Hepatocyte (in vitro differentiated cells): Measurements from ENCODE around the gene MCEE. TPM values are rescaled to one million over a fixed set of nuclear protein-coding genes. Genes with fewer than 3 reads are reported as not detected.
"Not testable (repeated sequence)": the region's sequence is repeated elsewhere in the genome, so short reads cannot be mapped to it uniquely, and the experiment has no call there.

Experiments
- DNase-seq: peaks from one replicate; pipeline ENCODE4 v3.0.0-alpha.2; 2016; ENCODE audit warnings: low spot score
- H2AFZ ChIP-seq: fragments of 200-600 bp; sonication (generic); 2 replicates; pipeline ENCODE4 v1.6.0; 2016; ENCODE audit warnings: antibody characterized with exemption, mild to moderate bottlenecking
- H3K27ac ChIP-seq: fragments of 200-600 bp; sonication (generic); 2 replicates; pipeline ENCODE4 v1.5.1; 2016; ENCODE audit warnings: mild to moderate bottlenecking
- H3K27me3 ChIP-seq: fragments of 200-600 bp; sonication (generic); 2 replicates; pipeline ENCODE4 v1.6.1; 2016
- H3K36me3 ChIP-seq: fragments of 200-600 bp; sonication (generic); replicated peaks from 2 replicates; pipeline ENCODE4 v1.5.1; 2016; ENCODE audit warnings: low read depth; ENCODE audit not compliant: insufficient read depth
- H3K4me1 ChIP-seq: fragments of 200-600 bp; sonication (generic); 2 replicates; pipeline ENCODE4 v1.5.1; 2016; ENCODE audit warnings: mild to moderate bottlenecking, moderate library complexity; ENCODE audit not compliant: insufficient read depth
- H3K4me2 ChIP-seq: fragments of 200-600 bp; sonication (generic); 2 replicates; pipeline ENCODE4 v1.6.0; 2016
- H3K4me3 ChIP-seq: fragments of 200-600 bp; sonication (generic); 2 replicates; pipeline ENCODE4 v1.5.1; 2016; ENCODE audit warnings: mild to moderate bottlenecking
- H3K79me2 ChIP-seq: fragments of 200-600 bp; sonication (generic); 2 replicates; pipeline ENCODE4 v1.6.0; 2017; ENCODE audit warnings: mild to moderate bottlenecking
- H3K9me2 ChIP-seq: fragments of 200-600 bp; sonication (generic); replicated peaks from 2 replicates; pipeline ENCODE4 v1.6.0; 2017; ENCODE audit warnings: mild to moderate bottlenecking; ENCODE audit not compliant: insufficient read depth
- H3K9me3 ChIP-seq: fragments of 200-600 bp; sonication (generic); 2 replicates; pipeline ENCODE4 v1.5.1; 2016; ENCODE audit warnings: low read depth, mild to moderate bottlenecking
- H4K20me1 ChIP-seq: fragments of 200-600 bp; sonication (generic); 2 replicates; pipeline ENCODE4 v1.6.0; 2016; ENCODE audit warnings: mild to moderate bottlenecking; ENCODE audit not compliant: insufficient read depth, poor library complexity, severe bottlenecking
- EZH2 ChIP-seq: fragments of 200-600 bp; sonication (generic); IDR thresholded peaks from 2 replicates; pipeline ENCODE4 v1.6.1; 2016; ENCODE audit warnings: antibody characterized with exemption, mild to moderate bottlenecking, borderline replicate concordance
- EZH2phosphoT487 ChIP-seq: fragments of 200-600 bp; sonication (generic); IDR thresholded peaks from one replicate; pipeline ENCODE4 v1.6.1; 2018; ENCODE audit warnings: antibody characterized with exemption, mild to moderate bottlenecking, low read depth, moderate library complexity; ENCODE audit not compliant: unreplicated experiment, severe bottlenecking
- WGBS: methylation state at CpG from one replicate; pipeline ENCODE4 v1.1.6; 2016; ENCODE audit warnings: low lambda C conversion rate; ENCODE audit errors: missing lambda C conversion rate; 5-methylcytosine and 5-hydroxymethylcytosine counted together
- polyA plus RNA-seq: library from polyadenylated mRNA; unstranded; fragments of >200 nt; fragmentation: Nextera tagmentation; extraction: Ambion mirVana; gene quantifications from 2 replicates; pipeline ENCODE4 v1.2.1, GENCODE V29; 2016
- total RNA-seq: library from RNA; depleted of rRNA; stranded (reverse); fragments of >200 nt; gene quantifications from 2 replicates; pipeline ENCODE4 v1.2.3, GENCODE V29; 2014
- TF ChIP-seq, protein P1 (sequence below): fragments of 200-600 bp; sonication (generic); IDR thresholded peaks from 2 replicates; pipeline ENCODE4 v1.5.1; 2016; ENCODE audit warnings: antibody characterized with exemption, mild to moderate bottlenecking; ENCODE audit not compliant: poor library complexity

MCEE gene
- total and polyA plus RNA-seq, 2 experiments from 2014 or later: 22.3 to 29.3 TPM

DNA sequence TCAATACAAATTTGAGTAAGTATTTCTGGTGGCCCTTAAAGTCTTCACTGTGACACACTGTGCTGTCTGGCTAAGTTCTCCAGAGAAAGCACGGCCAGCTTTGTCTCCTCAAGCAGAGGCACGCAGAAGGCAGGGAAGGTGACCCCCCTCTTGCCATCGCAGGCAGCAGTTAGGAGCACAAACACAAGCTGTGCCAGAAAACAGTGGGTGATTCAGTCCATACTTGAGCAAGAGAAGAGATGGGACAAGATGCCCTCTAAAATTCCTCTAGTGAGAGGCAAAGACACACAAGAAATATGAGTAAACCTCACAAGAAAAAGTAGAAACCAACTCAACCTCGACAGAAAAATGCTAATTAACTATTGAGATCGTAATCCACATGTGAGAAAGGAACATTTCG is 9.8 kb downstream of the MCEE start:
- H3K36me3 ChIP-seq: no peaks in the 10 kb centered on the region
- 94% methylated on average over 6 of the region's 6 CpGs for WGBS
- peaks cover 3% of the 10 kb centered on the region for H4K20me1 ChIP-seq

GRCh38 chr2:71117063-71117462 is 13.0 kb downstream of the MCEE start:
- H3K4me1 ChIP-seq: no peaks in the 10 kb centered on the region
- no peaks in the 10 kb centered on the region for H3K79me2 ChIP-seq
- no peak overlapping the region for H3K27ac ChIP-seq
- no peaks in the 10 kb centered on the region for H3K9me3 ChIP-seq
- no peak overlapping the region for H3K4me2 ChIP-seq
- H4K20me1 ChIP-seq: no peaks in the 10 kb centered on the region
- no peak overlapping the region for H3K4me3 ChIP-seq
- no peaks in the 10 kb centered on the region for H3K27me3 ChIP-seq
- TF ChIP-seq EZH2phosphoT487: no peak
- TF ChIP-seq, protein P1, sequence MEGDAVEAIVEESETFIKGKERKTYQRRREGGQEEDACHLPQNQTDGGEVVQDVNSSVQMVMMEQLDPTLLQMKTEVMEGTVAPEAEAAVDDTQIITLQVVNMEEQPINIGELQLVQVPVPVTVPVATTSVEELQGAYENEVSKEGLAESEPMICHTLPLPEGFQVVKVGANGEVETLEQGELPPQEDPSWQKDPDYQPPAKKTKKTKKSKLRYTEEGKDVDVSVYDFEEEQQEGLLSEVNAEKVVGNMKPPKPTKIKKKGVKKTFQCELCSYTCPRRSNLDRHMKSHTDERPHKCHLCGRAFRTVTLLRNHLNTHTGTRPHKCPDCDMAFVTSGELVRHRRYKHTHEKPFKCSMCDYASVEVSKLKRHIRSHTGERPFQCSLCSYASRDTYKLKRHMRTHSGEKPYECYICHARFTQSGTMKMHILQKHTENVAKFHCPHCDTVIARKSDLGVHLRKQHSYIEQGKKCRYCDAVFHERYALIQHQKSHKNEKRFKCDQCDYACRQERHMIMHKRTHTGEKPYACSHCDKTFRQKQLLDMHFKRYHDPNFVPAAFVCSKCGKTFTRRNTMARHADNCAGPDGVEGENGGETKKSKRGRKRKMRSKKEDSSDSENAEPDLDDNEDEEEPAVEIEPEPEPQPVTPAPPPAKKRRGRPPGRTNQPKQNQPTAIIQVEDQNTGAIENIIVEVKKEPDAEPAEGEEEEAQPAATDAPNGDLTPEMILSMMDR: no peak
- TF ChIP-seq EZH2: no peak
- no peak overlapping the region for H2AFZ ChIP-seq
- no peaks in the 10 kb centered on the region for H3K36me3 ChIP-seq
- no peak for DNase-seq
- H3K9me2 ChIP-seq: no peaks in the 10 kb centered on the region

More for the DNA sequence above, 9.8 kb downstream of the MCEE start:
- peaks cover 16% of the 10 kb centered on the region for H3K79me2 ChIP-seq
- H3K4me1 ChIP-seq: no peaks in the 10 kb centered on the region
- no peaks in the 10 kb centered on the region for H3K9me3 ChIP-seq
- no peak for DNase-seq
- H3K4me2 ChIP-seq: no peak overlapping the region
- no peak overlapping the region for H3K4me3 ChIP-seq
- H3K27ac ChIP-seq: no peak overlapping the region
- no peaks in the 10 kb centered on the region for H3K27me3 ChIP-seq
- H2AFZ ChIP-seq: no peak overlapping the region
- TF ChIP-seq, protein P1: no peak
- TF ChIP-seq EZH2phosphoT487 (no peak), EZH2 (no peak)
- H3K9me2 ChIP-seq: no peaks in the 10 kb centered on the region

DNA sequence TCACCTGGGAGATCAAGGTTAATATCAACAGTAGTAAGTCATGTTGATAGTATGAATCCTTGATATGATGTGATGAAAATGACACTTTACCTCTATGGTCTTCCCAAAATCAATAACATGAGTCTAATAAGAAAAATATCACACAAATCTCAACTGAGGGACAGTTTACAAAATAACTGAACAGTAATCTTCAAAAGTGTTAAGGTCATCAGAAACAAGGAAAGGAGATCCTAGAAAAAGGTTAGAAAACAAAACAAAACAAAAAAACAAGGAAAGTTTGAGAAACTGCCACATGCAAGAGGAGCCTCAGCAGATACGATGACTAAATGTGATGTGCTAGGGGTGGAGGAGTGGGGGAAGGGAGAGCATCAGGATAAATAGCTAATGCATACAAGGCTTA is 16.2 kb downstream of the MCEE start:
- no peak for DNase-seq
- Histone ChIP-seq H3K79me2 (no peaks in the 10 kb centered on the region), H3K36me3 (no peaks in the 10 kb centered on the region), H3K4me2 (no peak overlapping the region), H3K27me3 (no peaks in the 10 kb centered on the region), H4K20me1 (no peaks in the 10 kb centered on the region), H3K9me3 (no peaks in the 10 kb centered on the region), H3K9me2 (no peaks in the 10 kb centered on the region), H2AFZ (no peak overlapping the region), H3K4me1 (no peaks in the 10 kb centered on the region), H3K4me3 (no peak overlapping the region), H3K27ac (no peak overlapping the region)
- TF ChIP-seq EZH2 (no peak), EZH2phosphoT487 (no peak)
- TF ChIP-seq, protein P1: no peak
- 97% methylated on average over 1 of the region's 1 CpG for WGBS

DNA sequence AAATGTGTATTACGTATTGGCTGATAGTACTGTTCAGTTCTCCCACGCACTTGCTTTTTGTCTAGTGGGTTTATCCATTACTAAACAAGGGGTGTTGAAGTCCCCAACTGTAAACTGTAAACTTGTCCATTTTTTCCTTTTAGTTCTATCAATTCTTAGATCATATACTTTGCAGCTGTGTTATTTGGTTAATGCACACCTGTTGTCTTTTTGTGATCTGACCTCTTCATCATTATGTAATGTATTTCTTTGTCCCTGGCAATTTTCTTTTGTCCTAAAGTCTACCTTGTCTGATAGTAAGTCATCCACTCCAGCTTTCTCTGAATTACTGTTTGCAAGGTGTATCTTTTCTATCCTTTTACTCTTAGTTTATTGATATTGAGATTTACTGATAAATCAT is 21.9 kb downstream of the MCEE start:
- H3K4me1 ChIP-seq: no peaks in the 10 kb centered on the region
- TF ChIP-seq, protein P1: no peak
- no peak for TF ChIP-seq EZH2
- TF ChIP-seq EZH2phosphoT487: no peak
- no peaks in the 10 kb centered on the region for H3K79me2 ChIP-seq
- 93% methylated on average over 2 of the region's 2 CpGs for WGBS
- no peak for DNase-seq
- no peak overlapping the region for H3K4me2 ChIP-seq
- no peak overlapping the region for H3K27ac ChIP-seq
- no peaks in the 10 kb centered on the region for H3K36me3 ChIP-seq
- no peaks in the 10 kb centered on the region for H4K20me1 ChIP-seq
- H3K27me3 ChIP-seq: no peaks in the 10 kb centered on the region
- no peaks in the 10 kb centered on the region for H3K9me2 ChIP-seq
- H2AFZ ChIP-seq: no peak overlapping the region
- no peaks in the 10 kb centered on the region for H3K9me3 ChIP-seq
- no peak overlapping the region for H3K4me3 ChIP-seq

- not testable (repeated sequence) for H3K4me3 ChIP-seq, H3K79me2 ChIP-seq, H3K9me3 ChIP-seq, H4K20me1 ChIP-seq, H2AFZ ChIP-seq, H3K4me2 ChIP-seq, H3K27me3 ChIP-seq, H3K27ac ChIP-seq, DNase-seq, H3K4me1 ChIP-seq, H3K9me2 ChIP-seq, H3K36me3 ChIP-seq
- 90% methylated on average over 6 of the region's 6 CpGs for WGBS
These were observed 23.6 kb downstream of the MCEE start for GRCh38 chr2:71106463-71106862.
